ENCODE results near the gene TSC22D1.
"Not testable (repeated sequence)": the region's sequence is repeated elsewhere in the genome, so short reads cannot be mapped to it uniquely, and the experiment has no call there.

TSC22D1 gene

DNA sequence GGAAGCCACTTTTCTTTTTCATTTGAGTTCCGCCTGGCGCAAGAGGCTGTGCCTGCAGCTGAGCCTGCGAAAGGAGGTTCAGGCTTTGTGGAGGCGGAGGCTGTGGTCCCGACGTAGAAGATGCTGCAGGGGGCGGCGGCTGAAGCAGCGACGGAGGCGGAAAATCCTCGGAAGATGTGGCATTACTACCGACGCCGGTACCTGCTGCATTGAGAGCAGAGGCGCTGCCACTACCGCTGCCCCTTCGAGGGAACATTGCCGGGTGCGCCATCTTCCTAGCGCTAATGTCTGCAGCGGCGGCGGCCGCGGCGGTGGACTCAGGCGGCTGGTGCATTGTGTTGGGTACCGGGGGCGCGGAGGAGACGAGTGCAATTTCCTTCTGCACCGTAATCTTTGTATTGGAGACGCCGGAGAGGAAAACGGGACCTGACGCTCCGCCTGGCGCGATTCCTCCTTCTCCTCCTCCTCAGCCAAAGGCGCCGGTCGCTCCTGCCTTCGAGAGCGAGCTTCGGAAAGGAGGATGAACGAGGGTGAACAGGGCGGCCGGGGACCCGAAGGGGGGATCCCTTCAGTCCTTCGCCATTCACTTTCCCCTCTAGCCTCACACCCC lies at the start of gene TSC22D1:
TSS of gene TSC22D1 (minus strand) at position 590 of the 610 bp plus-strand sequence. CDS start at position 334, 256 bp downstream.
- no peak for ATAC-seq

DNA sequence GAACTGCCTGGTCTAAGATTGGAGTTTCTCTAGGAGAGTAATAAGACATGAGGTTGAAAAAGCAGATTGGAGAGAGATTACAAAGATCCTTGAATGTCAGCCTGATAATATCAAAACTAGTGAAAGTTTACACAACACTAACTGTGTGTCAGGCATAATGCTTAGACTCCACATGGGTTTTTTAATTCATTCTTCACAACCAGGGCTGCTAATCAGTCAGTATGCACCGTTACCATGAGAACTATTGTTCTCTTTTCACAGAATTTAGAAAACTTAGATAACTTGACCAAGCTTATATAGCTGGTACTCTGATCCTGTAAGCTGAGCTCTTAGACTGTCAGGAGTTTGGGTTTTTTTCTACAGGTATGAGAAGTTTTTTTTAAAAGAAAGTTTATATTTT lies 46.6 kb upstream of the TSC22D1 start:
- no peak for ATAC-seq
- no peak for DNase-seq

More for the DNA sequence above, at the start of gene TSC22D1:
- peak; percentile 69 for DNase-seq

DNA sequence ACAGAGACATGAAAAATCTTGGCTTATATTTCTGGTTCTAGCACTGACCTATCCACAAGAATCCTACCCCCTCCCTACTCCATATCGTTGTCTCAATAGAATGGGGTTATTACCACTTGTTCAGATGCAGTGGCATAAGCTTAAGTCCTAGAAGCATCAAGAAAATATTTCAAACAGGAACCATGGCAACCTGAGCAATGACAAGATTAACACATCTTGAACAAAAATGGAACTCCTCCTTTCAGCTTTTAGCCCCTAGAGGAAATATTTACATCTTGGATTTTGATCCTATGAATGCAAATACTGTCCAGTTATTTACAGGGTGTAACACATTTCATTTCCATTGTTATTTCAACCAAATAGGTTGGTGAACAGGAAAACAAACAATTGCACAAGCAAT lies 46.1 kb upstream of the TSC22D1 start:
- no peak for DNase-seq
- ATAC-seq, result no peak

DNA sequence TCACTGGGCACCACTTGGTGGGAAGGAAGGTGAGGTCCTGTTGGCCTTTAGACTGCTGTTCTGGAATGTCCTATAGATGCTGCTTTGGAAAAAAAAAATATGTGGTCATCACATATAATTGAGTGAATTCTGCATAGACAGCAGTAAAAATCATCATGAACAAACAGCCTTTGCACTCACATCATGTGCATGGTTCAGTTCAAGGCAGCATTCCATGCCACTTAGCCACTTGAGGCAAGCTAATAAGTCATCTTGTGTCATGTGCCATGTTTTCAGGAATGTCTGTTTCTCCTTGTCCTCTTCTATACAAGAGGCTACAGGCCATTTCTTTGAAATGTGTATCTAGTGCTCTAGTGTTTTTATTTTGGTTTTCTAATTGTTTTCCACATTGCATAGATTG lies 43.9 kb upstream of the TSC22D1 start:
- ATAC-seq (no peak), DNase-seq (no peak)

DNA sequence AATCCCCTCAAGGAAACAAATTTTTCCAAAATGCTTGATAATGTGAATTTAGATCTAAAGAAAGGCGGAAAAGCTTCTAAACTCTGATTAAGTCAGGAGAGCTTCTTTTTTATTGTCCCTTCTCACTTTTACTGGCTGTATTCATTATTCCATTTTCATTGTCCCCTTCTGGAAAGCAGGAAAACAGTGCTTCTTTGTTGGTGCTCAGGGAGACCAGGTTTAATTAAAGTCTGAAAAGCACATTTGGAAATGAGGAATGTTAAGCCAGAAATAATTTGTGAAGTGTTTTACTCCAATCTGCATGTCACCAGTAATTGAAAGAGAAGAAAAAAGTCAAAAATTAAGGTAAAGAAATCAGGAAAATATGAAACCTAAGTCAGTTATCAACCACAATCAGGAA lies 43.5 kb upstream of the TSC22D1 start:
- ATAC-seq (no peak), DNase-seq (no peak)

DNA sequence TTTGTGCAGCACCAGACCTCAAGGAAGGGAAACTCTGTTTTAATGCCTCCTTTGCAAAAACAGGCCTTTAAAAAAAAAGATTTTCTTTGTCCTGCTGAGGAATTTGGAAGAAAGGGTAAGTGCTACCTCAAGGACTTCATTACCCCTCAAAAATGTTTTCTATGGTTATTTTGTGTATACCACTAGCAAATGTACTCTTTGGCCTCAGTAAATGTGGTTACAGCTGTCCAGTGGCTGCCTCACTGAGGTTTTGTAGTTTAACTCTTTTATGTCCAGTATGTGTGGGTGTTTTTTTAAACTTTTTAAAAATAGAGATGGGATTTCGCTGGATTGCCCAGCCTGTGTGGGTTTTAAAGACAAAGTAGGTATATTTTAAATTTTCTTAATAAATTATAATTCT lies 42.2 kb upstream of the TSC22D1 start:
- no peak for DNase-seq
- ATAC-seq, result no peak

DNA sequence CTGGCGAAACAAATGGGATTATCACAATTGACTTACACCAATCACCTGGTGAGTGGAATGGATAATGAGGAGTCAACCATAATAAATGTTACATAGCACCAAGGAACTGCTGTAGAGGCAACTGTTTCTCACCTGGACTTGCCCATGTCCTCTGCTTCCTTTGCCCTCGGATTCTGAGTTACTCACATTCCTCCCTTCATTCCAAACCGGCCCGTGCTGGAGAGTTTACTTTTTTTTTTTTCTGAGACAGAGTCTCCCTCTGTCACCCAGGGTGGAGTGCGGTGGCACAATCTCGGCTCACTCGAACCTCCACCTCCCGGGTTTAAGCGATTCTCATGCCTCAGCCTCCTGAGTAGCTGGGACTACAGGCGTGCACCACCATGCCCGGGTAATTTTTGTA lies 41.5 kb upstream of the TSC22D1 start:
- DNase-seq (no peak), ATAC-seq (no peak)

DNA sequence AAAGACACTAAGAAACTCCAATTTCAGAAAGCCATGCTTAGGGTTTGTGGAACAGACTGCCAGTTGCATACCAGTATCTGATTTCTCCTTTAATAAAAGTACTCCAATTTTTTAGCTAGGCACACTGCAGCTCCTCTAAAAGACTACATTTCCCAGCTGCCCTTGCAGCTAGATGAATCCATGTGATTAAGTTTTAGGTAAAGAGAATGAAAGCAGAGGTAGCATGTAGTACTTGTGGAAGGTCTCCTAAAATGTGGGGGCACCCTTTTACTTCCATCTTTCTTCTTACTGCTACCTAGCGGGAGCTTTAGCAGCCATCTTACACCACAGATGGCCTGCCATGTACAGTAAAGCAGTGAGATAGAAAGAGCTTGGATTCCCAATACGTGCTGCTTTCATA lies 33.0 kb upstream of the TSC22D1 start:
- DNase-seq, result no peak
- ATAC-seq, result no peak

DNA sequence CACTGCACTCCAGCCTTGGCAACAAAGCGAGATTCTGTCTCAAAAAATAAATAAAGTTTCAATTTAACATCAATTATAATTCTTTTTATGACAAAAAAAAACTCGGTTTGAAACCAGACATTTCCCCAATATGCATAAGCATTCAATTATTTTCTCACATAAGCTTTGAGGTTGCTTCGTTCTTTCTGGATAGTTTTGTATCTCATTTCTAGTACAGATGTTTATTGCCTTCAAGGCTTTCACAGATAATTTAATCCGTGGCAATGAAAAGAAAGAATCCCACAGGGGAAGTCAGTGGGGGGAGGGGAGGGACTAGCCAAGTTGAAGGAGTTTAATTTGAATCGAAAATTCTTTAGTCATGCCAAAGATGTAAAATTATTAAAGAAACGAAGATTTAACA lies 29.6 kb upstream of the TSC22D1 start:
- no peak for DNase-seq
- no peak for ATAC-seq

DNA sequence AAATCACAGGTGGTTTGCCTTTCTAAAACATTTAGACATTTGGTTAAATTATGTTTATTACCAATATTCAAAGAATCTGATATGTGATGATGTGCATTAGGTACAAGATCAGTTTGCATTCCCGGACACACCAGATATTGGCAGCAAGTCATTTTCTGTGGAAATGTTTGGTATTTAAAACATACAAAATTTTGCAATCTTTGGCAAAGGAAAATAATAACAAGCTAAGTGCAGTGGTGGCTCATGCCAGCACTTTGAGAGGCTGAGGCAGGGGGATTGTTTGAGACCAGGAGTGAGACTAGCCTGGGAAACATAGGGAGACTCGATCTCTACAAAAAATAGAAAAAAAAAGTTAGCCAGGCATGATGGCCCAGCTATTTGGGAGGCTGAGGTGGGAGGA lies 29.1 kb upstream of the TSC22D1 start:
- DNase-seq (no peak), ATAC-seq (no peak)

DNA sequence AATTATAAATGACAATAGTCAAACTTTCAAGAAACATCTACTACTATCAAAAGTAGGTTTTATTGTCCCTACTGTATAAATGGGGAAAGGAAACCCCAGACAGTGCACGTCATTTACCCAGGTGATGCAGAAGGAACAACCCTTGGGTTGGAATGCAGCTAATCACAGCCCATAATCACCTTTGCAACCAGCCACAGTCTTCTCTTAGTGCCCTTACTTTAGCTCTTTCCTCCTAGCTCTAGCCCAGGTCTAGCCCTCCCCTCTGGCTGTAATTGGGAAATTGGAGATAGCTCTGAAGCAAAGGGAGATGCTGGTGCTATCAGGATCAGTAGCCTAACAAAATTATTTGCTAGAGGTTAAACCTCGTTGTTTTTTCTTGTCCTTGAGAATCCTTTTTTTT lies 25.5 kb upstream of the TSC22D1 start:
- no peak for DNase-seq

DNA sequence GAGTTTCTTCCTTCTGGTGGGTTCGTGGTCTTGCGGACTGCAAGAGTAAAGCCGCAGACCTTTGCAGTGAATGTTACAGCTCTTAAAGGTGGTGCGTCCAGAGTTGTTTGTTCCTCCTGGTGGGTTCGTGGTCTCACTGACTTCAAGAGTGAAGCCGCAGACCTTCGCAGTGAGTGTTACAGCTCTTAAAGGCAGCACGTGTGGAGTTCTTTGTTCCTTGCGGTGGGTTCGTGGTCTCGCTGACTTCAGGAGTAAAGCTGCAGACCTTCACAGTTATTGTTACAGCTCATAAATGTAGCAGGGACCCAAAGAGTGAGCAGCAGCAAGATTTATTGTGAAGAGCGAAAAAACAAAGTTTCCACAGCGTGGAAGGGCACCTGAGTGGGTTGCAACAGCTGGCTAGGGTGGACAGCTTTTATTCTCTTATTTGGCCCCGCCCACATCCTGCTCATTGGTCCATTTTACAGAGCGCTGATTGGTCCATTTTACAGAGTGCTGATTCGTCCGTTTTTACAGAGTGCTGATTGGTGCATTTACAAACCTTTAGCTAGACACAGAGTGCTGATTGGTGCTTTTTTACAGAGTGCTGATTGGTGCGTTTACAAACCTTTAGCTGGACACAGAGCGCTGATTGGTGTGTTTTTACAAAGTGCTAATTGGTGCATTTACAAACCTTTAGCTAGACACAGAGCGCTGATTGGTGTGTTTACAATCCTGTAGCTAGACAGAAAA lies 17.9 kb upstream of the TSC22D1 start:
- ATAC-seq, DNase-seq: not testable (repeated sequence)

More for the DNA sequence above, 25.5 kb upstream of the TSC22D1 start:
- no peak for ATAC-seq

DNA sequence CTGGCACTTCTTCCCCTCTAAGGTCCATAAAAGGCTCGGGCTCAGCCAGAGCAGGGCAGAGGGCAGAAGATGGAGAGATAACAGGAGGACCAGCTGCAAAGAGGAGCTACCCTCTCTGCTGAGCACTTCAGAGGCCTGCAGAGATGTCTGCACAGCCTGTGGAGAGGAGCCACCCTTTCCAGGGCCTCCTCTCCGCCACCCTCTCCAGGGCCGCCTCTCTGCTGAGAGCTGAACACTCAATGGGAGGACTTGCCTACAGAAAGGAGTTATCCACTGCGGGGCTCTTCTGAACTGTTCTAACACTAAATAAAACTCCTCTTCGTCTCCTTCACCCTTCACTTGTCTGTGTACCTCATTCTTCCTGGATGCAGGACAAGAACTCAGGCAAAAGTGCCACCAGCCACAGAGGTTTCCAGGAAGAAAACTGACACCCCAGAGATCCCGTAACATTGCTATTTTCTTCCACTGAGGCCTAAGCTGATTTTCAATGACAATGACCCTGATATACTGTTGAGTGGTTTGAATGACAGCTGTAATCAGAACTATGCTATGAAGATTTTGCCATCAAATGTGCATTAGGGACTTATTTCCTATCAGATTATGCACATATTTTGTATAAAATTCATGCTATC lies 16.2 kb upstream of the TSC22D1 start:
- ATAC-seq, result no peak
- no peak for DNase-seq

DNA sequence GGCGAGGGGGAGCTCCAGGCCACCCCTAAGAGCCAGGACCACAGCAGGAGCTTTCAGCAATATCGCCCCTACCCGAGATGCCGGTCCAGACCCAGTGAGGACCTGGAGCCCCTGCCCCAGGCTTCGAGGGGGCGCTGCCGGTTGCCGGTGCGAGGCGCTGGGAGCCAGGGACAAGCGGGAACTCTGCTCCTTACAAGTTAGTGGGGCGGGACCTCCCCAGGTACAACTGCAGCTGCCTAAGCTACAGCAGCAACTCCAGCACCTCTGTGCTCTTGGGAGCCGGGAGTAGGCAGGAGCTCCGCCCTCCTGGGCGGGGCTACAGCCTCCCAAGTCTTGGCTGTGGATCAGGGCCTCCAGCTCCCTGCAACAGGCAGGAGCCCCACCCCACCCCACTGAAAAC lies 15.2 kb upstream of the TSC22D1 start:
- ATAC-seq, result no peak
- DNase-seq, result no peak

DNA sequence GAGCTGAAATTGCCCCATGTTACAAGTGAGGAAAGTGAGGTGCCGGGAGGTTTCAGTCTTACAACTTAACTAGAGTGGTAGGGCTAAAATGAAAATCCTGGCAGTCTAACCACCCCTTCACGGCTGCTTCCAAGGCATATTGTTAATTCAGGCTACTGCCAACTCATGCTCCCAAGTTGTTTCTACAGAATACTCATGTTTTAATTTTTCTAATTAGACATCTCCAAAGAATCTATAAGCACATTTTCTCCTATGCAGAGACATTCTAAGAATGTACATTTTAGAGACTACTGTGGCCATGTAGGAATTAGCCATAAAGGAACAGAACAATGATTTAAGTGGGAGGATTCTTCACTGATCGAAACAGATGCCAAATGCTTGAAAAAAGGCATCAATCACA lies 7.0 kb upstream of the TSC22D1 start:
- no peak for DNase-seq
- no peak for ATAC-seq

DNA sequence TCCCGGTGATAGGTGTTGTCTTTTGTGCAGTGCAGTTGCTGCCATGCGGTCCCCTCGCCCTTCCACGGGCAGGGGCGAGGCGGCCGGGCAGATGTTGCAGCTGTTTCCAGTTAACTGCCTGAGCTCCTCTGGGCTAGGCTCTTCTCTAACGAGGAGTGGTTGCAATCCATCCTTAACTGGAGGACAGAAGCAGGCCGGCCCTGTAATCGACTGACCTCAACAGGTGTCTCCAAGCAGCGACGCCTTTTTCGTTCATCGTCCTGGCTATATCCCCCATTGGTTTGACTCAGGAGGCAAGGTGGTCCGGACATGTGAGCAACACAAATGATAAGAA lies 1.9 kb upstream of the TSC22D1 start:
- DNase-seq (no peak), ATAC-seq (no peak)

DNA sequence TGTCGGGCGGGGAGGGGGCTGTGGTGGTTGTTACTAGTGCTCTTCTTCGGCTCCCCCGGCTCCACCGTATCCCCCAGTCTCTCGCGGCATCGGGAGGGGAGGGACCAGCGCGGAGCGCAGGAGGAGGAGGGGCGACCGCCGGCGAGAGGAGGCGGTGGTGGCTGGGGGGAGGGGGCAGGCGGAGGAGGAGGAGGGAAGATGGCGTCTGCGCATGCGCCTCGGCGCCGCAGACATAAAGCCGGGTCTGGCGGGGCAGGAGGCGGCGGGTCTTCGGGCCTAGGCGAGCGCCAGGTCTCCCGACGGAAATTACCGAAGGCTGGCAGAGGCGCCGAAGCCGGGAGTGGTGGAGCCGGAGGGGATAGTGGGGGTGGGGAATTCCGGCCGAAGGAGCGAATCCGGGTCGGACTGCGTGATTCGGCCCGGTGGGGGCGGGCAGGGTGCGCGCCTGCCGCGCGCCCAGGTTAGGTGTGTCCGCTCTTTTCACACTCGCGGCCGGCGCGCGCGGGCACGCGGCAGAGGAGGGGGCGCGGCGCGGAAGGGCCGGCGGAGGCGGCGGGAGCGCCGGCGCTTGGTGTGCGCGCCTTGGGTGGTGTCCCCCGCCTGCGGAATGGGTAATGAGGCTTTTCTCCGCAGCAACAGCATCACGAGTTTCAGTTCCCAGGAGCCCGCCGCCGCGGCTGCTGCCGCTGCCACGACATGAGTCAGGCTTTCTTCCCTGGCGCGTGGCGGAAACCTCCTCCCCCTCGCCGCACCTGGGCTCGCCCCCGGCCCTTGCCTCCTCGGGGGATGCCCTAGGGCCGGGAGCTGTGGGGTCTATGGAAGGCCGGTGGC lies 1.3 kb upstream of the TSC22D1 start:
- ATAC-seq, result peak; percentile 70
- peak; percentile 97 for DNase-seq

DNA sequence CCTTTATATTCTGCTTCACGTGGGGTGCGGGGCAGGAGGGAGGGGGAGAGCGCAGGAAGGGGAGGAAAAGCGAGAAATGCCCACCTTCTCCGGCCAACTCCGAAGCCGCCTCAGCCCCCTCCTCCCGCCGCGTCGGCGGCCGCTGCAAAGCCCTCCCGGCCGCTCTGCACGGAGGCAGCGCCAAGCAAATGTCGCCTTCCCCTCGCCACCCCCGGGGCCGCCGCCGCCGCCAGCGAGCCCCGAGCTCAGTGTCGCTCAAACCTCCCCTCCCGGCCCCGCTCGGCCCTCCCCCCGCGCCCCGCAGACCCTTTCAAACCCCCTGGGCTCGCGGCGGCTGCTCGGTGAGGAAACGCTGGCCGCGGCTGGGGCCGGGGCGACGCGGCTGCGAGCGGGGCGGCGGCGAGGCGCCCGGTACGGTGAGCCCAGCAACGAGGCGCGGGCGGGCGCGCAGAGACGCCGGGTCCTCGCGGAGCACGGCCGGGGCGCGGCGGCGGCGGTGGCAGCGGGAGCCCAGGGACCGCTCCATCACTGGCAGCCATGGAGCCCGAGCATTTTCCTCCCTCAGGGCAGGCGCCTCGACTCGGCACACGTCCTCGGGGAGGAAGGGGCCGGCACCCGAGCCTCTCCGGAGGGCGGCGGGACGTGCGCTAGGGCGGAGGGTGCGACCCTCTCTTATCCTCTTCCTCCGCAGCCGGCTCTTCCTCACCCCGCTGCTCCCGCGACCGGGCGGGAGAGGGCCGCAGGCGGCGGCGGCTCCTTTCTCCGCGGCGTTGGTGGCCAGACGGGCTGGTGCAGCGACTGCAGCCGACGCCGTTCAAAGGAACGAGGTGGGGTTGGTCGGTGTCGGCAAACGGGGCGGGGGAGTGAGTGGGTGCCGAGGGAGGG lies 463 bp upstream of the TSC22D1 start:
- DNase-seq, result peak; percentile 39

DNA sequence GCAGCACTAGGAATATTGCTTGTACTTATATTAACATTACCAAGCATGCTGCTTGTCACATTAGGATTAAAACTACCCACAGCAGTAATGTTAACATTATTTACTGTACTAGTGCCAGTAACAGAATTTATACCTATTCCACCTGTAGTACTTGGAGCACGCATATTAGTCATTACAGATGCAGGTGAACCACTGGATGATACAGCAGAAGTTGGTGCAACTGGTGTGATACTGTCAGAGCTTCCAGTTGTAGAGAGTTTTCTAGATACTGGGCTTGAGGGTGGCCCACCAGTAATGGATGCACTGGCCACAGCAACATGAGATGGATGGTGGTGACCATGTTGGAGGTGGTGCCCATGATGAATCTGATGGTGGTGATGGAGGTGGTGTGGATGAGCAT lies 1.1 kb downstream of the TSC22D1 start:
- DNase-seq, result no peak
- ATAC-seq, result no peak

More for the DNA sequence above, 463 bp upstream of the TSC22D1 start:
- ATAC-seq, result peak; percentile 6

DNA sequence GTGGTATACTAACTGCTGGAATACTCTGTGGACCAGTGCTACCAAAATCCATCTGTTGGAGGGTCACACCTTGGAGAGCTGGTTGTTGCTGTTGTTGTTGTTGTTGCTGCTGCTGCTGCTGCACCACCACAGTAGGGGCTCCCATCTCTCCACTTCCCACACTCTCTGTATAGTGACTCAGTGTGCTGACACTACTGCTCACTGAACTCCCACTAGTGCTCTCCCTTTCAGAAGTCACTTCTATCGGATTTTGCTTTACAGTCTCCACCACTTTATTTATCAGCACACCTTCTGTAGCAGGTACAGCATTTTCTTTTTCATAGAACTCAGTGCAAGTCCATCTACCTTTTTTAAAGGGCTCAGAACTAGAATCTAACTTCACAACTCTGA lies 1.7 kb downstream of the TSC22D1 start:
- ATAC-seq, result no peak

DNA sequence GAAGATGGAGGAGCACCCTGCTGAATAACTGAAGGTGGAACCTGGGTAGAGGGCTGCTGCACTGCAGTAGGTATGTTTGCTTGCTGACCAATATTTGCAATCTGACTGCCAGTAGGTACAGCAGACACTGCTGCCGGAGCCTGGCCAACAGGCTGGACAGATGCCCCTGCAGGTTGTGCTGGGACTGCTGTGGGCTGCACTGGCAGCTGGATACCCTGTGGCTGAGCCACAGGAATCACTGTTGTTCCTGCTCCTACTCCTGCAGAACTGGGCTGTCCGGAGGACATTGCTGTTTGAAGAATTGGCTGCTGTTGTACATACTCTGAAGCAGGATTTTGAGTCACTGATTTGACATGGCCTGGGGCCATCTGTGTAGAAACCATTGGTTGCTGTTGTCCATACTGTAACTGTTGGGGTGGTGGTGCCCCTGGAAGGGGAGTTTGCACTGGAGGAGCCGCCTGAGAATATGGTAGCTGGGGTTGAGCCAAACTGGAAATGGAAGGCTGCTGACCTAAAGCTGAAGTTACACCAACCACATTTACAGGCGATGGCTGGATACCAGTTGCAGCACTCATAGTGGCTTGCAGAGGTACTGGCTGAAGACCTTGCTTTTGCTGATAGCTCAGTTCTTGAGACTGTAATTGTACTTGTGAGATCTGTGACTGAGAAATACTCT lies 2.2 kb downstream of the TSC22D1 start:
- no peak for DNase-seq
- ATAC-seq, result no peak

More for the DNA sequence above, 1.7 kb downstream of the TSC22D1 start:
- no peak for DNase-seq

All from stimulated activated naive CD8-positive, alpha-beta T cell treated with anti-CD3 and anti-CD28 coated beads, Interleukin-15, Interleukin-2, amounts not matched to agents 100 U/mL and 50 U/mL, for 24 hours (primary cell).